GM12878 (cell line): ENCODE results near the gene SNAPC2. TPM values are rescaled to one million over a fixed set of nuclear protein-coding genes. Genes with fewer than 3 reads are reported as not detected.

Source experiments
- BACH1 ChIP-seq: fragments of 450-650 bp; IDR thresholded peaks from 2 replicates; pipeline ENCODE4 v1.6.1; 2017; ENCODE audit warnings: mild to moderate bottlenecking, borderline replicate concordance
- BHLHE40 ChIP-seq, 2 experiments: fragments of 450-650 bp in 1 of 2; IDR thresholded peaks; 2 replicates each; pipeline ENCODE4 v1.6.1; 2011 to 2017; ENCODE audit warnings: low read depth in 2 of 2, borderline replicate concordance in 1 of 2, improper control_type of control experiment in 1 of 2, low read length in 1 of 2, mild to moderate bottlenecking in 1 of 2
- BRCA1 ChIP-seq: IDR thresholded peaks from 2 replicates; pipeline ENCODE4 v1.6.1; 2011; ENCODE audit warnings: low read depth, low read length, improper control_type of control experiment
- CHD1 ChIP-seq: IDR thresholded peaks from 2 replicates; pipeline ENCODE4 v1.6.1; 2012; ENCODE audit warnings: low read depth, low read length, improper control_type of control experiment
- ESRRA ChIP-seq: IDR thresholded peaks from 2 replicates; pipeline ENCODE4 v1.6.1; 2012; ENCODE audit warnings: mild to moderate bottlenecking, low read length, improper control_type of control experiment
- GABPA ChIP-seq: IDR thresholded peaks from 2 replicates; pipeline ENCODE4 v1.6.1; 2014; ENCODE audit warnings: antibody characterized with exemption, low read depth, mild to moderate bottlenecking, inconsistent platforms
- IKZF2 ChIP-seq, 2 experiments: fragments of 450-650 bp; IDR thresholded peaks; 2 replicates each; pipeline ENCODE4 v1.6.1; 2017; ENCODE audit warnings: mild to moderate bottlenecking in 2 of 2, moderate library complexity in 2 of 2
- KDM1A ChIP-seq: fragments of 200-600 bp; sonication (generic); IDR thresholded peaks from 2 replicates; pipeline ENCODE4 v1.6.1; 2016; ENCODE audit warnings: borderline replicate concordance
- LARP7 ChIP-seq: fragments of 450-650 bp; IDR thresholded peaks from 2 replicates; pipeline ENCODE4 v1.6.1; 2017; ENCODE audit warnings: mild to moderate bottlenecking
- PML ChIP-seq: IDR thresholded peaks from 2 replicates; pipeline ENCODE4 v1.6.1; 2012; ENCODE audit warnings: low read length, inconsistent platforms
- POU2F2 ChIP-seq: IDR thresholded peaks from 3 replicates; pipeline ENCODE4 v1.6.1; 2011; ENCODE audit warnings: low read depth, mild to moderate bottlenecking, low read length, borderline replicate concordance
- TARDBP ChIP-seq: IDR thresholded peaks from 2 replicates; pipeline ENCODE4 v1.6.1; 2016; ENCODE audit warnings: borderline replicate concordance
- WRNIP1 ChIP-seq: IDR thresholded peaks from 2 replicates; pipeline ENCODE4 v1.6.1; 2011; ENCODE audit warnings: low read depth, low read length, improper control_type of control experiment, borderline replicate concordance
- ZNF274 ChIP-seq: IDR thresholded peaks from one replicate; pipeline ENCODE4 v1.8.0; 2011; ENCODE audit not compliant: insufficient read length, insufficient read depth
- ZNF384 ChIP-seq: IDR thresholded peaks from 2 replicates; pipeline ENCODE4 v1.6.1; 2012; ENCODE audit warnings: low read depth, mild to moderate bottlenecking, low read length, improper control_type of control experiment, borderline replicate concordance
- polyA plus RNA-seq, 11 experiments: library from polyadenylated mRNA; depleted of rRNA in 4 of 11; unstranded in 6 of 11; stranded (reverse) in 5 of 11; fragments of >200 nt; fragmentation: Nextera tagmentation in 4 of 11; fragmentation: Illumina TruSeq in 1 of 11; extraction: Ambion mirVana in 4 of 11; extraction: Trizol in 1 of 11; gene quantifications; 1 replicate in 1 of 11; 2 replicates in 10 of 11; pipeline versions ENCODE4 v1.2.1 to v1.2.3, GENCODE V29; 2011 to 2016; ENCODE audit warnings: inconsistent platforms in 2 of 11, missing spikeins in 2 of 11, low read depth in 1 of 11
- total RNA-seq, 4 experiments: library from RNA; depleted of rRNA in 3 of 4; stranded (reverse); fragments of >200 nt in 3 of 4; fragmentation: Illumina TruSeq in 1 of 4; extraction: Trizol in 1 of 4; gene quantifications; 2 replicates each; pipeline versions ENCODE4 v1.2.1 to v1.2.3, GENCODE V29; 2013 to 2021
- TF ChIP-seq, protein P1 (sequence below): fragments of 450-650 bp; IDR thresholded peaks from 2 replicates; pipeline ENCODE4 v1.6.1; 2016; ENCODE audit warnings: mild to moderate bottlenecking, moderate library complexity, borderline replicate concordance
- TF ChIP-seq, protein P2 (sequence below): fragments of 450-650 bp; formaldehyde crosslinking; IDR thresholded peaks from 2 replicates; pipeline ENCODE4 v1.5.0; 2022; ENCODE audit warnings: mild to moderate bottlenecking, missing genetic modification characterization
- TF ChIP-seq, protein P3 (sequence below): IDR thresholded peaks from 2 replicates; pipeline ENCODE4 v1.6.1; 2012; ENCODE audit warnings: low read depth, low read length, improper control_type of control experiment
- TF ChIP-seq, protein P4 (sequence below): IDR thresholded peaks from 2 replicates; pipeline ENCODE4 v1.6.1; 2011; ENCODE audit warnings: borderline replicate concordance, low read depth, mild to moderate bottlenecking, moderate library complexity, mixed read lengths, low read length; ENCODE audit not compliant: insufficient read depth; ENCODE audit errors: extremely low read length

The SNAPC2 gene
- total and polyA plus RNA-seq, 10 of the 15 experiments (the other 5 are each of a cell fraction or from before 2014, with no cell fraction given): 0.19 to 20.8 (median 12.6) TPM

DNA sequence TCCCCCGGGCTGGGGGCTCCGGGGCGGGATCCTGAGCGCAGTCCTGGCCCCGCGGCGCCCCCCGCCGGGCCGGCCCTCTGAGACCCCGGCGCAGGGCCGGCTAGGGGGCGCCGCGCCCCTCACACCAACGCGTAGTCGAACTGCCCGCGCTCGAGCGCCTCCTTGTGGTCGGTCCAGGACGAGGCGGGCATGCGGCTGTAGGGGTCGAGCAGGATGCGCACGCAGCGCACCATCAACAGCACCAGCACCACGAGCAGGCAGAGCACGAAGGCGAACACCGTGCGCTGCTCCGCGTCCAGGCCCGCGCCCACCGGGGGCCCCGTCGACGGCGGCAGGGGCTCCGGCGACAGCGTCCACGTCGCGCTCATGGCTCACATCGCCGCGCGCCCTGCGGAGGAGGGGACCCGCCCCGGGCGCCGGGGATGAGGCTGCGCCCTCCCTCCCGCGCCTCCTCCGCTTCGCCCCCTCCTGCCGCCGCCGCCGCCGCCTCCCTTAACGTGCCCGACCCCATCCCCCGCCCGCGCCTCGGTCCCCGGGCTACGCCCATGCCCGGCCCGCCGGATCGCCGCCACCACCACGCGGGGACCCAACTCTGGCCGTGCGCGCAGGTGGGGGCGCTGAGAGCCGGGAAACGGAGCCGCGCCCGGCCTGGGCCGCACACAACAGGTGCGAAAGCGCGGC is 5.2 kb downstream of the SNAPC2 start (continued):
- no peak for TF ChIP-seq PML
- TF ChIP-seq, protein P1, sequence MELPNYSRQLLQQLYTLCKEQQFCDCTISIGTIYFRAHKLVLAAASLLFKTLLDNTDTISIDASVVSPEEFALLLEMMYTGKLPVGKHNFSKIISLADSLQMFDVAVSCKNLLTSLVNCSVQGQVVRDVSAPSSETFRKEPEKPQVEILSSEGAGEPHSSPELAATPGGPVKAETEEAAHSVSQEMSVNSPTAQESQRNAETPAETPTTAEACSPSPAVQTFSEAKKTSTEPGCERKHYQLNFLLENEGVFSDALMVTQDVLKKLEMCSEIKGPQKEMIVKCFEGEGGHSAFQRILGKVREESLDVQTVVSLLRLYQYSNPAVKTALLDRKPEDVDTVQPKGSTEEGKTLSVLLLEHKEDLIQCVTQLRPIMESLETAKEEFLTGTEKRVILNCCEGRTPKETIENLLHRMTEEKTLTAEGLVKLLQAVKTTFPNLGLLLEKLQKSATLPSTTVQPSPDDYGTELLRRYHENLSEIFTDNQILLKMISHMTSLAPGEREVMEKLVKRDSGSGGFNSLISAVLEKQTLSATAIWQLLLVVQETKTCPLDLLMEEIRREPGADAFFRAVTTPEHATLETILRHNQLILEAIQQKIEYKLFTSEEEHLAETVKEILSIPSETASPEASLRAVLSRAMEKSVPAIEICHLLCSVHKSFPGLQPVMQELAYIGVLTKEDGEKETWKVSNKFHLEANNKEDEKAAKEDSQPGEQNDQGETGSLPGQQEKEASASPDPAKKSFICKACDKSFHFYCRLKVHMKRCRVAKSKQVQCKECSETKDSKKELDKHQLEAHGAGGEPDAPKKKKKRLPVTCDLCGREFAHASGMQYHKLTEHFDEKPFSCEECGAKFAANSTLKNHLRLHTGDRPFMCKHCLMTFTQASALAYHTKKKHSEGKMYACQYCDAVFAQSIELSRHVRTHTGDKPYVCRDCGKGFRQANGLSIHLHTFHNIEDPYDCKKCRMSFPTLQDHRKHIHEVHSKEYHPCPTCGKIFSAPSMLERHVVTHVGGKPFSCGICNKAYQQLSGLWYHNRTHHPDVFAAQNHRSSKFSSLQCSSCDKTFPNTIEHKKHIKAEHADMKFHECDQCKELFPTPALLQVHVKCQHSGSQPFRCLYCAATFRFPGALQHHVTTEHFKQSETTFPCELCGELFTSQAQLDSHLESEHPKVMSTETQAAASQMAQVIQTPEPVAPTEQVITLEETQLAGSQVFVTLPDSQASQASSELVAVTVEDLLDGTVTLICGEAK: no peak
- TF ChIP-seq ZNF384: no peak
- TF ChIP-seq, protein P2, sequence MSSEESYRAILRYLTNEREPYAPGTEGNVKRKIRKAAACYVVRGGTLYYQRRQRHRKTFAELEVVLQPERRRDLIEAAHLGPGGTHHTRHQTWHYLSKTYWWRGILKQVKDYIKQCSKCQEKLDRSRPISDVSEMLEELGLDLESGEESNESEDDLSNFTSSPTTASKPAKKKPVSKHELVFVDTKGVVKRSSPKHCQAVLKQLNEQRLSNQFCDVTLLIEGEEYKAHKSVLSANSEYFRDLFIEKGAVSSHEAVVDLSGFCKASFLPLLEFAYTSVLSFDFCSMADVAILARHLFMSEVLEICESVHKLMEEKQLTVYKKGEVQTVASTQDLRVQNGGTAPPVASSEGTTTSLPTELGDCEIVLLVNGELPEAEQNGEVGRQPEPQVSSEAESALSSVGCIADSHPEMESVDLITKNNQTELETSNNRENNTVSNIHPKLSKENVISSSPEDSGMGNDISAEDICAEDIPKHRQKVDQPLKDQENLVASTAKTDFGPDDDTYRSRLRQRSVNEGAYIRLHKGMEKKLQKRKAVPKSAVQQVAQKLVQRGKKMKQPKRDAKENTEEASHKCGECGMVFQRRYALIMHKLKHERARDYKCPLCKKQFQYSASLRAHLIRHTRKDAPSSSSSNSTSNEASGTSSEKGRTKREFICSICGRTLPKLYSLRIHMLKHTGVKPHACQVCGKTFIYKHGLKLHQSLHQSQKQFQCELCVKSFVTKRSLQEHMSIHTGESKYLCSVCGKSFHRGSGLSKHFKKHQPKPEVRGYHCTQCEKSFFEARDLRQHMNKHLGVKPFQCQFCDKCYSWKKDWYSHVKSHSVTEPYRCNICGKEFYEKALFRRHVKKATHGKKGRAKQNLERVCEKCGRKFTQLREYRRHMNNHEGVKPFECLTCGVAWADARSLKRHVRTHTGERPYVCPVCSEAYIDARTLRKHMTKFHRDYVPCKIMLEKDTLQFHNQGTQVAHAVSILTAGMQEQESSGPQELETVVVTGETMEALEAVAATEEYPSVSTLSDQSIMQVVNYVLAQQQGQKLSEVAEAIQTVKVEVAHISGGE (CRISPR knock-in tag): no peak
- TF ChIP-seq LARP7: peak; percentile 75; the same call in 1 of the 2 replicates
- TF ChIP-seq BHLHE40 (IDR thresholded peaks at IDR 0.05; ENCODE audit: borderline replicate concordance in 1 of 2, low read depth in 2 of 2, low read length in 1 of 2): peak in 1 of 2 experiments; percentile 33; a peak in 1 of 4 replicates
- TF ChIP-seq BACH1: no peak; the same call in 1 of the 2 replicates
- no peak for TF ChIP-seq GABPA
- no peak for TF ChIP-seq ESRRA
- TF ChIP-seq BRCA1: no peak
- TF ChIP-seq IKZF2 (IDR thresholded peaks at IDR 0.05): no peak
- no peak for TF ChIP-seq TARDBP
- TF ChIP-seq KDM1A: no peak
- TF ChIP-seq, protein P3, sequence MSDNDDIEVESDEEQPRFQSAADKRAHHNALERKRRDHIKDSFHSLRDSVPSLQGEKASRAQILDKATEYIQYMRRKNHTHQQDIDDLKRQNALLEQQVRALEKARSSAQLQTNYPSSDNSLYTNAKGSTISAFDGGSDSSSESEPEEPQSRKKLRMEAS: peak; percentile 82
- no peak for TF ChIP-seq CHD1
- TF ChIP-seq POU2F2: no peak
- TF ChIP-seq, protein P4, sequence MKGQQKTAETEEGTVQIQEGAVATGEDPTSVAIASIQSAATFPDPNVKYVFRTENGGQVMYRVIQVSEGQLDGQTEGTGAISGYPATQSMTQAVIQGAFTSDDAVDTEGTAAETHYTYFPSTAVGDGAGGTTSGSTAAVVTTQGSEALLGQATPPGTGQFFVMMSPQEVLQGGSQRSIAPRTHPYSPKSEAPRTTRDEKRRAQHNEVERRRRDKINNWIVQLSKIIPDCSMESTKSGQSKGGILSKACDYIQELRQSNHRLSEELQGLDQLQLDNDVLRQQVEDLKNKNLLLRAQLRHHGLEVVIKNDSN: no peak
- no peak for TF ChIP-seq ZNF274
- TF ChIP-seq WRNIP1: no peak
